Measurements from ENCODE around the gene FXN. TPM values are rescaled to one million over a fixed set of nuclear protein-coding genes. Genes with fewer than 3 reads are reported as not detected.

Gene FXN
- total RNA-seq, 1 experiment from 2014 or later: 11.0 TPM

DNA sequence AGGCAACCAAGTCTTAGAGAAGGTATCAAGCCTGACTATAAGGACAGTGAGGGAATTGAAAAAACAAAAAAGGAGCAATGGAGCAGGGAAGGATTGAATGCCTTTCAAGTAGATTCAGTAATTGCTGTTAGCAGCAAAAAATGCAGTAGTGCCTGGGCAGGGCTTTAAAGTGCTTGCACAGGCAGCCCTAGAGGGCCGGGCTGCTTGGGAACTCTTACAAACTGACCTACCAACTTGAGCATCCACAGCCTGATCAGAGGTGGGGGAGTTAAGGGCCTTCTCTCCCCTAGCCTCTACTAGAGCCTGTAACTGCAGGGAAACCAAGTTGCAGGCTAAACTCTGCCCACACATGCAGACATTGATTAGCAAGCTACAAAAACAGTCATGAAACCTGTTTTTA is 19.4 kb downstream of the FXN start:
- ChIA-PET POLR2A (ENCODE audit: unreplicated experiment) (no interaction called here), CTCF (interaction anchor here (0.6 kb wide), 1 partner anchor 103 kb away, joined by 12 read pairs; no protein-coding TSS in a partner anchor)
- no peak overlapping the region for H2AFZ ChIP-seq (ENCODE audit: low read length)
- no peak overlapping the region for H3K4me2 ChIP-seq (ENCODE audit: low read length)
- H3K9ac ChIP-seq (ENCODE audit: low read length): no peak overlapping the region
- no peaks in the 10 kb centered on the region for H3K4me1 ChIP-seq (ENCODE audit: insufficient read depth, low read length)
- intact Hi-C loops (cut with micrococcal nuclease): loop anchor here (1.0 to 5.0 kb wide), 3 partner anchors 52 to 138 kb away; no protein-coding TSS in a partner anchor
- no peaks in the 10 kb centered on the region for H3F3A ChIP-seq (ENCODE audit: low read length, unreplicated experiment)
- no peaks in the 10 kb centered on the region for H3K9me2 ChIP-seq (replicated peaks; ENCODE audit: low read length)
- no peaks in the 10 kb centered on the region; the same call in none of the 2 replicates for H3K36me3 ChIP-seq (ENCODE audit: low read depth, low read length)
- no peaks in the 10 kb centered on the region for H3K27me3 ChIP-seq (ENCODE audit: low read length)
- H3K27ac ChIP-seq (ENCODE audit: low read length): no peak overlapping the region
- no peaks in the 10 kb centered on the region for H3K9me3 ChIP-seq (ENCODE audit: low read length)
- no peaks in the 10 kb centered on the region for H4K20me1 ChIP-seq (ENCODE audit: low read length)
- no peak overlapping the region for H3K4me3 ChIP-seq (ENCODE audit: low read length)
- H3K79me2 ChIP-seq (ENCODE audit: low read length): no peaks in the 10 kb centered on the region
- DNase-seq (no peak), ATAC-seq (no peak)
- TF ChIP-seq, protein P1, sequence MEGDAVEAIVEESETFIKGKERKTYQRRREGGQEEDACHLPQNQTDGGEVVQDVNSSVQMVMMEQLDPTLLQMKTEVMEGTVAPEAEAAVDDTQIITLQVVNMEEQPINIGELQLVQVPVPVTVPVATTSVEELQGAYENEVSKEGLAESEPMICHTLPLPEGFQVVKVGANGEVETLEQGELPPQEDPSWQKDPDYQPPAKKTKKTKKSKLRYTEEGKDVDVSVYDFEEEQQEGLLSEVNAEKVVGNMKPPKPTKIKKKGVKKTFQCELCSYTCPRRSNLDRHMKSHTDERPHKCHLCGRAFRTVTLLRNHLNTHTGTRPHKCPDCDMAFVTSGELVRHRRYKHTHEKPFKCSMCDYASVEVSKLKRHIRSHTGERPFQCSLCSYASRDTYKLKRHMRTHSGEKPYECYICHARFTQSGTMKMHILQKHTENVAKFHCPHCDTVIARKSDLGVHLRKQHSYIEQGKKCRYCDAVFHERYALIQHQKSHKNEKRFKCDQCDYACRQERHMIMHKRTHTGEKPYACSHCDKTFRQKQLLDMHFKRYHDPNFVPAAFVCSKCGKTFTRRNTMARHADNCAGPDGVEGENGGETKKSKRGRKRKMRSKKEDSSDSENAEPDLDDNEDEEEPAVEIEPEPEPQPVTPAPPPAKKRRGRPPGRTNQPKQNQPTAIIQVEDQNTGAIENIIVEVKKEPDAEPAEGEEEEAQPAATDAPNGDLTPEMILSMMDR (conservative IDR thresholded peaks at IDR 0.05; ENCODE audit: low read depth, low read length): no peak
- TF ChIP-seq EZH2phosphoT487 (IDR thresholded peaks at IDR 0.05; ENCODE audit: borderline replicate concordance, low read length): no peak
- TF ChIP-seq EZH2 (IDR thresholded peaks at IDR 0.05; ENCODE audit: low read length, unreplicated experiment): no peak
- no TSS peak for BruUV-seq (replicated peaks)

DNA sequence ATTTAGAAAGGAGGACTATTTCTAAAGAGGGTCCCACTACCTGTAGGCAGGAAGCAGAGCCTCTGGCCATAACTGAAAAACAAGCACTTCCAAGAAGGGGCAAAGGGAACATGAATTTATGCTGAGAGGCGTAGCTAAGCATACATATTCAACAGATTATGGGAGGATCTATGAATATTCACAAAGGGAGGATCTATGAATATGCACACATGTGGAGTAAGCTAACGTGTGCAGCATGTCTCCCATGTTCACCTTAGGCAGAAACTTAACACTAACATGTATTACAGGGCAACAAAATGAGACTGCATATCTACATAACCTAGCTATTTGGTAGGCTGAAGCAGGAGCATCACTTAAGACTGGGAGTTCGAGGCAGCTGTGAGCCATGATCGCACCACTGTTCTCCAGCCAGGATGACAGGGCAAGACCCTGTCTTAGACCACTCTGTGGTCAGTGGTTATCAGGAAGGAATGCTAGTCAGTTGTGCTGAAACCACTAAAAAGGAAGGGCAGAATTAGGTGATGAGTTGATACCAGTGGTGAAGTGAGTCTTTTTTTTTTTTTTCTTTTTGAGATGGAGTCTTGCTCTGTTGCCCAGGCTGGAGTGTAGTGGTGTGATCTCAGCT is 20.8 kb downstream of the FXN start:
- BruUV-seq (replicated peaks): no TSS peak

More for the DNA sequence above, 20.8 kb downstream of the FXN start:
- Histone ChIP-seq H2AFZ (ENCODE audit: low read length) (no peak overlapping the region), H3K79me2 (ENCODE audit: low read length) (no peaks in the 10 kb centered on the region), H4K20me1 (ENCODE audit: low read length) (no peaks in the 10 kb centered on the region), H3K4me1 (ENCODE audit: insufficient read depth, low read length) (no peaks in the 10 kb centered on the region), H3K9ac (ENCODE audit: low read length) (no peak overlapping the region), H3K9me2 (replicated peaks; ENCODE audit: low read length) (no peaks in the 10 kb centered on the region), H3K27ac (ENCODE audit: low read length) (no peak overlapping the region), H3K36me3 (ENCODE audit: low read depth, low read length) (no peaks in the 10 kb centered on the region; the same call in none of the 2 replicates), H3F3A (ENCODE audit: low read length, unreplicated experiment) (no peaks in the 10 kb centered on the region), H3K9me3 (ENCODE audit: low read length) (no peaks in the 10 kb centered on the region), H3K4me3 (ENCODE audit: low read length) (no peak overlapping the region), H3K4me2 (ENCODE audit: low read length) (no peak overlapping the region), H3K27me3 (ENCODE audit: low read length) (no peaks in the 10 kb centered on the region)
- DNase-seq (no peak), ATAC-seq (no peak)
- ChIA-PET CTCF (no interaction called here), POLR2A (ENCODE audit: unreplicated experiment) (no interaction called here)
- intact Hi-C loops (cut with micrococcal nuclease): loop anchor here (5.0 kb wide), 1 partner anchor 51 kb away; no protein-coding TSS in a partner anchor
- TF ChIP-seq EZH2 (IDR thresholded peaks at IDR 0.05; ENCODE audit: low read length, unreplicated experiment) (no peak), EZH2phosphoT487 (IDR thresholded peaks at IDR 0.05; ENCODE audit: borderline replicate concordance, low read length) (no peak)
- TF ChIP-seq, protein P1 (conservative IDR thresholded peaks at IDR 0.05; ENCODE audit: low read depth, low read length): no peak
